OCI-LY7 (cell line): ENCODE results near the gene ABL1. TPM values are rescaled to one million over a fixed set of nuclear protein-coding genes. Genes with fewer than 3 reads are reported as not detected.

Experiments used
- BruUV-seq: library from RNA; stranded (reverse); fragments of 400-500 nt; replicated peaks from 2 replicates; lab custom pipeline; 2021; lab: Mats Ljungman, UMichigan
- CTCF ChIA-PET: fragments of 300-600 bp; sonication (Branson Sonifier 250); formaldehyde crosslinking; loops from one replicate; lab custom pipeline; 2022; ENCODE audit warnings: antibody characterized with exemption; ENCODE audit not compliant: unreplicated experiment; lab: Charles Lee
- POLR2A ChIA-PET: fragments of 300-600 bp; sonication (Branson Sonifier 250); formaldehyde crosslinking; loops from one replicate; lab custom pipeline; 2022; ENCODE audit warnings: antibody characterized with exemption; lab: Charles Lee
- DNase-seq: peaks from one replicate; pipeline ENCODE4 v3.0.0-alpha.2; 2015; ENCODE audit warnings: low spot score
- H2AFZ ChIP-seq: fragments of 200-600 bp; sonication (generic), shearing (Covaris generic); 2 replicates; pipeline ENCODE4 v1.6.1; 2014; ENCODE audit warnings: mild to moderate bottlenecking, antibody characterized with exemption, low read length, moderate library complexity
- H3K27ac ChIP-seq: fragments of 200-600 bp; sonication (generic); 2 replicates; pipeline ENCODE4 v1.5.1; 2014; ENCODE audit warnings: mixed run types, low read depth, mild to moderate bottlenecking, moderate library complexity, low read length, inconsistent platforms; ENCODE audit not compliant: poor library complexity, severe bottlenecking
- H3K36me3 ChIP-seq: fragments of 200-600 bp; sonication (generic); 2 replicates; pipeline ENCODE4 v1.6.1; 2014; ENCODE audit warnings: mild to moderate bottlenecking, antibody characterized with exemption, low read length, moderate library complexity, mixed read lengths; ENCODE audit not compliant: insufficient read depth
- H3K4me1 ChIP-seq: fragments of 200-600 bp; sonication (generic); 2 replicates; pipeline ENCODE4 v1.5.1; 2014; ENCODE audit warnings: mild to moderate bottlenecking, low read length; ENCODE audit not compliant: insufficient read depth, poor library complexity, severe bottlenecking
- H3K4me2 ChIP-seq: fragments of 200-600 bp; sonication (generic); 2 replicates; pipeline ENCODE4 v1.6.1; 2014; ENCODE audit warnings: mild to moderate bottlenecking, low read length
- H3K4me3 ChIP-seq: fragments of 200-600 bp; sonication (generic); 2 replicates; pipeline ENCODE4 v1.5.1; 2014; ENCODE audit warnings: mild to moderate bottlenecking, low read depth, low read length; ENCODE audit not compliant: poor library complexity, severe bottlenecking
- H3K79me2 ChIP-seq: fragments of 200-600 bp; sonication (generic); 2 replicates; pipeline ENCODE4 v1.6.1; 2016; ENCODE audit warnings: low read depth, mild to moderate bottlenecking, low read length, moderate library complexity, mixed read lengths; ENCODE audit not compliant: insufficient read depth
- H3K9me2 ChIP-seq: fragments of 200-600 bp; sonication (generic); 2 replicates; pipeline ENCODE4 v1.6.1; 2016; ENCODE audit warnings: mild to moderate bottlenecking, low read length, mixed read lengths; ENCODE audit not compliant: insufficient read depth
- H3K9me3 ChIP-seq: fragments of 200-600 bp; sonication (generic); 2 replicates; pipeline ENCODE4 v1.6.1; 2014; ENCODE audit warnings: mild to moderate bottlenecking, mixed run types, low read length, mixed read lengths
- H4K20me1 ChIP-seq: fragments of 200-600 bp; sonication (generic); 2 replicates; pipeline ENCODE4 v1.6.1; 2014; ENCODE audit warnings: mild to moderate bottlenecking, antibody characterized with exemption, low read length, moderate library complexity, mixed read lengths; ENCODE audit not compliant: insufficient read depth
- EZH2phosphoT487 ChIP-seq: fragments of 200-600 bp; sonication (generic); IDR thresholded peaks from 2 replicates; pipeline ENCODE4 v1.6.1; 2018; ENCODE audit warnings: low read depth, borderline replicate concordance, mild to moderate bottlenecking, mixed run types, antibody characterized with exemption, low read length, moderate library complexity, mixed read lengths
- intact Hi-C: fragments of 100-400 bp; cut with micrococcal nuclease; formaldehyde crosslinking; loops from one replicate; pipeline ENCODE4 v1.10.0; 2022; ENCODE audit not compliant: unreplicated experiment
- total RNA-seq, 2 experiments: library from RNA; depleted of rRNA in 1 of 2; stranded (reverse); fragments of >200 nt in 1 of 2; shearing (Covaris generic) in 1 of 2; gene quantifications; 2 replicates each; pipeline ENCODE4 v1.2.3, GENCODE V29; 2014 to 2022
- TF ChIP-seq, protein P1 (sequence below): fragments of 200-600 bp; sonication (generic); conservative IDR thresholded peaks from 2 replicates; pipeline ENCODE4 v1.5.1; 2014; ENCODE audit warnings: mild to moderate bottlenecking, antibody characterized with exemption, low read length, moderate library complexity, mixed read lengths

ABL1 gene
- total RNA-seq, 2 experiments from 2014 or later, result 8.1 to 28.3 TPM

- Histone ChIP-seq H3K36me3 (peaks cover 13% of the 10 kb centered on the region; the same call in 1 of the 2 replicates), H3K9me2 (no peaks in the 10 kb centered on the region), H3K4me3 (no peak overlapping the region), H3K4me1 (peaks cover 12% of the 10 kb centered on the region), H3K27ac (no peak overlapping the region), H3K4me2 (no peak overlapping the region), H4K20me1 (no peaks in the 10 kb centered on the region), H3K9me3 (no peaks in the 10 kb centered on the region), H2AFZ (no peak overlapping the region), H3K79me2 (no peaks in the 10 kb centered on the region)
- ChIA-PET POLR2A (no interaction called here), CTCF (interaction anchor here (0.7 kb wide), 1 partner anchor 14 kb away, joined by 3 read pairs; no protein-coding TSS in a partner anchor)
- no peak for DNase-seq
- TF ChIP-seq, protein P1, sequence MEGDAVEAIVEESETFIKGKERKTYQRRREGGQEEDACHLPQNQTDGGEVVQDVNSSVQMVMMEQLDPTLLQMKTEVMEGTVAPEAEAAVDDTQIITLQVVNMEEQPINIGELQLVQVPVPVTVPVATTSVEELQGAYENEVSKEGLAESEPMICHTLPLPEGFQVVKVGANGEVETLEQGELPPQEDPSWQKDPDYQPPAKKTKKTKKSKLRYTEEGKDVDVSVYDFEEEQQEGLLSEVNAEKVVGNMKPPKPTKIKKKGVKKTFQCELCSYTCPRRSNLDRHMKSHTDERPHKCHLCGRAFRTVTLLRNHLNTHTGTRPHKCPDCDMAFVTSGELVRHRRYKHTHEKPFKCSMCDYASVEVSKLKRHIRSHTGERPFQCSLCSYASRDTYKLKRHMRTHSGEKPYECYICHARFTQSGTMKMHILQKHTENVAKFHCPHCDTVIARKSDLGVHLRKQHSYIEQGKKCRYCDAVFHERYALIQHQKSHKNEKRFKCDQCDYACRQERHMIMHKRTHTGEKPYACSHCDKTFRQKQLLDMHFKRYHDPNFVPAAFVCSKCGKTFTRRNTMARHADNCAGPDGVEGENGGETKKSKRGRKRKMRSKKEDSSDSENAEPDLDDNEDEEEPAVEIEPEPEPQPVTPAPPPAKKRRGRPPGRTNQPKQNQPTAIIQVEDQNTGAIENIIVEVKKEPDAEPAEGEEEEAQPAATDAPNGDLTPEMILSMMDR, result no peak
- TF ChIP-seq EZH2phosphoT487, result no peak
- BruUV-seq, result no TSS peak
- intact Hi-C loops, result no loop called here
Observed at GRCh38 chr9:130873966-130874365, 38.9 kb downstream of the ABL1 start.

DNA sequence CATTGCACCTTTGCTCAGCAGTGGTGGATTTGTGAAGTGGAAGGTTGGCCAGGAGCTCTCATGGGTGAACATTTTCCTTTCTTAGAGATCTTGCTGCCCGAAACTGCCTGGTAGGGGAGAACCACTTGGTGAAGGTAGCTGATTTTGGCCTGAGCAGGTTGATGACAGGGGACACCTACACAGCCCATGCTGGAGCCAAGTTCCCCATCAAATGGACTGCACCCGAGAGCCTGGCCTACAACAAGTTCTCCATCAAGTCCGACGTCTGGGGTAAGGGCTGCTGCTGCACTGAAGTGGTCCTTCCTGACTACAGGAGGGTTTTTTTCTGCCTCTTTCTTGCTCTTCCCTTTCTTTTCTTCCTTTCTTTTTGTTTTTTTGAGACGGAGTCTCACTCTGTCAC, 39.7 kb downstream of the ABL1 start:
- POLR2A ChIA-PET, result no interaction called here
- TF ChIP-seq, protein P1, result no peak
- TF ChIP-seq EZH2phosphoT487, result no peak
- Histone ChIP-seq H3K4me2 (no peak overlapping the region), H3K9me2 (no peaks in the 10 kb centered on the region), H3K9me3 (no peaks in the 10 kb centered on the region), H3K79me2 (no peaks in the 10 kb centered on the region), H2AFZ (no peak overlapping the region), H3K4me3 (no peak overlapping the region), H4K20me1 (no peaks in the 10 kb centered on the region), H3K27ac (no peak overlapping the region), H3K36me3 (peaks cover 19% of the 10 kb centered on the region; the same call in 1 of the 2 replicates), H3K4me1 (peaks cover 12% of the 10 kb centered on the region)
- intact Hi-C loops, result no loop called here
- CTCF ChIA-PET, result interaction anchor here (0.7 kb wide), 1 partner anchor 15 kb away, joined by 3 read pairs; no protein-coding TSS in a partner anchor
- no peak for DNase-seq
- BruUV-seq, result no TSS peak

DNA sequence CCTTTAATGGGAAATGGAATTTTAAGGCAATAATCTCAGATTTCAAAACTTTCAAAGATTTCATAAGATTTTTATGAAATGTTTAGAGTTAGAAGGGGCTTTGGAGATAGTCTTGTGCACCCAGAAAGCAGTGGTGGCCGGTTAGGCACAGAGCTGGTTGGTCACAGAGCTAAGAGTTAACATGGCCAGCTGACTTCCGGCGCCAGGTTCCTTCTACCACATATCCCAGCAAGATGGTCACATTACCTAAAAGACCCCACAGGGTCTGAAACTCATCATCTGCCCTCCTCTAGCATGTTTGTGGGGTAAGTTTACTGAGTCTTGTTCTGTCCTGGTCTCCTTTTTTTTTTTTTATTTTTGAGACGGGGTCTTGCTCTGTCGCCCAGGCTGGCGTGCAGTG, 42.2 kb downstream of the ABL1 start:
- POLR2A ChIA-PET, result interaction anchor here (0.7 to 0.8 kb wide), 2 partner anchors 19 to 732 kb away, joined by 3 to 6 read pairs; no protein-coding TSS in a partner anchor
- no peak overlapping the region for H3K27ac ChIP-seq
- H3K4me3 ChIP-seq, result no peak overlapping the region
- no peak overlapping the region for H2AFZ ChIP-seq
- BruUV-seq, result no TSS peak
- no peak for DNase-seq
- no peaks in the 10 kb centered on the region for H3K79me2 ChIP-seq
- H3K9me3 ChIP-seq, result no peaks in the 10 kb centered on the region
- no peaks in the 10 kb centered on the region for H3K4me1 ChIP-seq
- intact Hi-C loops, result no loop called here
- CTCF ChIA-PET, result no interaction called here
- TF ChIP-seq, protein P1, result no peak
- TF ChIP-seq EZH2phosphoT487, result no peak
- H4K20me1 ChIP-seq, result no peaks in the 10 kb centered on the region
- no peaks in the 10 kb centered on the region for H3K9me2 ChIP-seq
- H3K4me2 ChIP-seq, result no peak overlapping the region
- peaks cover 23% of the 10 kb centered on the region; the same call in 1 of the 2 replicates for H3K36me3 ChIP-seq
